Choroid plexus epithelial cell (primary cell): Measurements from ENCODE around the gene CKAP2L.
A peak's percentile ranks its signal among the peaks of the same experiment; 100 is the strongest.

Experiments used
- DNase-seq: peaks from one replicate; pipeline ENCODE4 v3.0.0-alpha.2; 2010; ENCODE audit warnings: low read depth
- H3K4me3 ChIP-seq: 2 replicates; pipeline ENCODE4 v1.5.1; 2011; ENCODE audit warnings: low read depth, mild to moderate bottlenecking, control low read depth, low read length, moderate library complexity
- TF ChIP-seq, protein P1 (sequence below): conservative IDR thresholded peaks from 2 replicates; pipeline ENCODE4 v1.5.1; 2011; ENCODE audit warnings: low read depth, mild to moderate bottlenecking, control low read depth, inconsistent platforms, low read length, moderate library complexity

The CKAP2L gene

DNA sequence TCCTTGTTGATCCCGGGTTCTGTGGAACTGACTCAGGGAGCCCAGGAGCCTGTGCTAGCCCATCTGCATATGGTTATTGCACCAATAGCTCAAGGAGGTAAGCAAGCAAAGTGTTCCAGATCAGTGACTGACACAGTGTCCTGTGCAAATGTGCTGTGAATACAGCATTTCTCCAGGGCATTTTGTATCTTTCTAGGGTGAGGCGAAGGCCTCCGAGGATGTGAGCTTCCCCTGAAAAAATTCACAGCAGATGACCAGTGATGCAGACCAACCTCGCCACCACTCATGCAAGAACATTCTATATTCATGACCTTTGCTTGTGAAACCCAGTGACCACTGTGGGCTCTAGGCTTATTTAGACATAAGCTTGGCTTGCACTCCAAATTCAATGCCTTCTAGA, 58.8 kb downstream of the CKAP2L start:
- TF ChIP-seq, protein P1, sequence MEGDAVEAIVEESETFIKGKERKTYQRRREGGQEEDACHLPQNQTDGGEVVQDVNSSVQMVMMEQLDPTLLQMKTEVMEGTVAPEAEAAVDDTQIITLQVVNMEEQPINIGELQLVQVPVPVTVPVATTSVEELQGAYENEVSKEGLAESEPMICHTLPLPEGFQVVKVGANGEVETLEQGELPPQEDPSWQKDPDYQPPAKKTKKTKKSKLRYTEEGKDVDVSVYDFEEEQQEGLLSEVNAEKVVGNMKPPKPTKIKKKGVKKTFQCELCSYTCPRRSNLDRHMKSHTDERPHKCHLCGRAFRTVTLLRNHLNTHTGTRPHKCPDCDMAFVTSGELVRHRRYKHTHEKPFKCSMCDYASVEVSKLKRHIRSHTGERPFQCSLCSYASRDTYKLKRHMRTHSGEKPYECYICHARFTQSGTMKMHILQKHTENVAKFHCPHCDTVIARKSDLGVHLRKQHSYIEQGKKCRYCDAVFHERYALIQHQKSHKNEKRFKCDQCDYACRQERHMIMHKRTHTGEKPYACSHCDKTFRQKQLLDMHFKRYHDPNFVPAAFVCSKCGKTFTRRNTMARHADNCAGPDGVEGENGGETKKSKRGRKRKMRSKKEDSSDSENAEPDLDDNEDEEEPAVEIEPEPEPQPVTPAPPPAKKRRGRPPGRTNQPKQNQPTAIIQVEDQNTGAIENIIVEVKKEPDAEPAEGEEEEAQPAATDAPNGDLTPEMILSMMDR = no peak
- no peak overlapping the region for H3K4me3 ChIP-seq
- DNase-seq = peak; percentile 77

DNA sequence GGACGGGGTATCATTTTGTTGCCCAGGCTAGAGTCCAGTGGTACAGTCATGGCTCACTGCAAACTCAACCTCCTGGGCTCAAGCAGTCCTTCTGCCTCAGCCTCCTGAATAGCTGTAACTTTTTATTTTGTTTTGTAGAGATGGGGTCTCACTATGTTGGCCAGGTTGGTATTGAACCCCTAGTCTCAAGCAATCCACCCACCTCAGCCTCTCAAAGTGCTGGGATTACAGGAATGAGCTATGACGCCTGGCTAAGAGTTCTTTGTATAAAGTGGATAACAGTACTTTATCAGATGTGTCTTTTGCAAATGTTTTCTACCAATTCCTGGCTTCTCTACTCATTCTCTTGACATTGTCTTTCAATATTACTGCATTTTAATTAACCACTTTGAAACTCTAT, 60.7 kb downstream of the CKAP2L start:
- H3K4me3 ChIP-seq = no peak overlapping the region
- DNase-seq = no peak
- TF ChIP-seq, protein P1 = no peak

- TF ChIP-seq, protein P1 = no peak
- no peak overlapping the region for H3K4me3 ChIP-seq
- DNase-seq = no peak
Observed at GRCh38 chr2:112701052-112701451, 63.4 kb downstream of the CKAP2L start.

DNA sequence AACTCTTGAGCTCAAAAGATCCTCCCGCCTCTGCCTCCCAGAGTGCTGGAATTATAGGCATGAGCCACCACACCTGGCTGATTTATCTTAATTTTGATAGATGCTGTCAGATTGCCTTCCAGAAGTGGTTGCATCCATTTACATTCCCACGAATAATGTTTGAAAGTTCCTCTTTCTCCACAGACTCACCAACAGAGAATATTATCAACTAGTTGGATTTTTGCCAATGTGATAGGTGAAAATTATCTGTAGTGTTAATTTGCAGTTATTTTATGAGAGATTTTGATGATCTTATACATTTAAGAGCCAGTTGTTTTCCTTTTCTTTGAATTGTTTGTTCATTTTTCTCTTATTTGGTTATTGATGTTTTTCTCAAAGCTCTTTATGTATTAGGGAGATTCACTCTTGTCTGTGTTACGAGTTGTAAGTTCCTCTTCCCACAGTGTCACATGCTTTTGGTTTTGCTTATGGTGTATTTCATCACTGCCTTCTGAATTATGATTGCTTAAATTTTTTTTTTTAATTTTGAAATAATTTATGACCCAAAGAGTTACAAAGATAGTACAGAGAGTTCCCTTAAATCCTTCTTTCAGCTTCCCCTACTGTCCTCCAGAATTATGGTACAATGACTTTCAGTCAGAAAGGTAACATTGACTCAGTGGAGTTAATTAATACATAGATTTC, 64.3 kb downstream of the CKAP2L start:
- DNase-seq = peak; percentile 54
- H3K4me3 ChIP-seq = no peak overlapping the region

GRCh38 chr2:112698834-112699515, 65.4 kb downstream of the CKAP2L start:
- H3K4me3 ChIP-seq = no peak overlapping the region
- no peak for DNase-seq
- TF ChIP-seq, protein P1 = no peak

More for the DNA sequence above, 64.3 kb downstream of the CKAP2L start:
- TF ChIP-seq, protein P1 = no peak

DNA sequence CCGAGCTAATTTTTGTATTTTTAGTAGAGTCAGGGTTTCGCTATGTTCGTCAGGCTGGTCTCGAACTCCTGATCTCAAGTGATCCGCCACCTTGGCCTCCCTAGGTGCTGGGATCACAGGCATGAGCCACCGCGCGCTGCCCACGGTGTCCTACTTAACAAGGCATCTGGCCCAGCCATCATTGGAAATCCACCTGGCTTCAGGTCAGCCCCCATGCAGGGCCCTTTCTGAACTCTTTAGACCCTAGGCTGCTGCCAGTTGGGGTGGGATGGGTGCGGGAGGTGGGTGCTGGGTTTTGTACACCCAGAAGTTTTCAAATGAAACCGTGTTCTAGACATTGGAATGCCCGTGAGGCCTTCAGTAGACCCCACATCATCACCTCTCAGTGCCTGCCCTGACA, 70.2 kb downstream of the CKAP2L start:
- H3K4me3 ChIP-seq = no peak overlapping the region
- DNase-seq = no peak
- TF ChIP-seq, protein P1 = no peak

- H3K4me3 ChIP-seq = no peak overlapping the region
- TF ChIP-seq, protein P1 = no peak
- no peak for DNase-seq
Observed at GRCh38 chr2:112693596-112693995, 70.8 kb downstream of the CKAP2L start.
